HT1080 (cell line): Measurements from ENCODE around the gene HBB. TPM values are rescaled to one million over a fixed set of nuclear protein-coding genes. Genes with fewer than 3 reads are reported as not detected.

ENCODE experiments used
- DNase-seq: peaks from one replicate; pipeline ENCODE4 v3.0.0-alpha.2; 2015; ENCODE audit warnings: low read depth
- total RNA-seq: library from RNA; depleted of rRNA; stranded (reverse); fragments of >200 nt; shearing (Covaris generic); gene quantifications from 2 replicates; pipeline ENCODE4 v1.2.3, GENCODE V29; 2014

Gene HBB
- total RNA-seq, 1 experiment from 2014 or later = not detected

- no peak for DNase-seq
Observed at GRCh38 chr11:5247472-5248192, 20.8 kb upstream of the HBB start.

DNA sequence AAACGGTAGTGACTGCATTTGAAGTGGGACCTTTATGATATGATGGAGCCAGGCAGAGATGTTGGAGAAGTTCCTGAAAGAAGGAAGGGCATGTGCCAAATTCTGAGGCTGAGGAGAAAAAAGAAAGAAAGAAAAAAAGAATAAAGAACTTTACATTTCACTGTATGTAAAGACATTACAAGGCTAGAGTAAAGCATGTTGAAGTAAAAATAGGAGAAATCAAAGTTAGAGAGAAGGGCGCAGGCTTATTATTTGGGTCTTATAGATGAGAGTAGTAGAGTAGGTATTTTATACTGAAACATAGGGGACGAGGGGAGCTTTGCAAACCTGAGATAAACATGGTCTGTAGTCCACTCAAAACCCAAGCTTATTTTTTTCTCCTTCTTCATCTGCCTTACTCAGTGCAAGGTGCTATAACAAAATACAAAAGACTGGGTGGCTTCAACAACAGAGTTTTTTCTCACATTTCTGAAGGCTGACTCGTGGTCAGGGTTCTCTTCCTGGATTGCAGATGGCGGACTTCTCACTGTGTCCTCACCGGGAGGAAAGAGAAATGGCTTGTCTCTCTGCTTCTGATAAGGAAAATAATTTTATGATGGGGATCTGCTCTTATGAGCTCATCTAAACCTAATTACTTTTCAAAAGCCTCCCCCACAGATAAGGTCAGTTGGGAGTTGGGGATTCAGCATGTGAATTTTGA lies 20.1 kb upstream of the HBB start:
- no peak for DNase-seq

DNA sequence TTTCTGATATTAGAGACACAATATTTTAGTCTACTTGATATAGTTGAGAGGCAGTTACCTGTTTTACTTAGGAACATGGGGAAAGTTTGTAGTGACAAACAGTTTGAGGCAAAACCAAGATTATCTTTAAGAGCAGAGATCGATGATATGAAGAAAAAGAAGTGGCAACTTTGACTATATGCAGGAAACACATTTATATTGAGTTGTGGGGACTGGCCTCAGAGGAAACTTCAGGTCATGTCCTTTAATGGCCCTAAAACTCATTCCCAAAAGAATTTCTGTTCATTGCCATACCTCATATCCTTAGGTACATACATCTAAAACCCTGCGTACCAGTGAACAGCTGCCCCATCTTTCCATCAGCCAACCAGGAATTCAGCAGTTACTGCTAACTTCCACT lies 18.3 kb upstream of the HBB start:
- DNase-seq = no peak

DNA sequence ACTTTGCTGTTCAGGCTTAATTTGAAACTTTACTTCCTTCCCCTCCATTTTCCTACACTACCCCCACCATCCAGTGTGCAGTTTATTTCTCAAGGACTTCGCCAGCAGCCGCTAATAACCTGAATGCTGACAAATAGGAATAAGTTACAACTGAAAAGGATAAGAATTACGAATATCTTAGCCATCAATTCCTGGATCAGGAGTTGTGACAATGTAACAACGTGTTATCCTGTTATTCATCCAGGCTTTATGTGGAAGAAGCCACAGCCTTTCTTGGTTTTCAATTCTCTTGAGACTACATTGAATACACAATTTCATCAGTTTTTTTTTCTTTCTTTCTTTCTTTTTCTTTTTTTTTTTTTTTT lies 16.9 kb upstream of the HBB start:
- no peak for DNase-seq

DNA sequence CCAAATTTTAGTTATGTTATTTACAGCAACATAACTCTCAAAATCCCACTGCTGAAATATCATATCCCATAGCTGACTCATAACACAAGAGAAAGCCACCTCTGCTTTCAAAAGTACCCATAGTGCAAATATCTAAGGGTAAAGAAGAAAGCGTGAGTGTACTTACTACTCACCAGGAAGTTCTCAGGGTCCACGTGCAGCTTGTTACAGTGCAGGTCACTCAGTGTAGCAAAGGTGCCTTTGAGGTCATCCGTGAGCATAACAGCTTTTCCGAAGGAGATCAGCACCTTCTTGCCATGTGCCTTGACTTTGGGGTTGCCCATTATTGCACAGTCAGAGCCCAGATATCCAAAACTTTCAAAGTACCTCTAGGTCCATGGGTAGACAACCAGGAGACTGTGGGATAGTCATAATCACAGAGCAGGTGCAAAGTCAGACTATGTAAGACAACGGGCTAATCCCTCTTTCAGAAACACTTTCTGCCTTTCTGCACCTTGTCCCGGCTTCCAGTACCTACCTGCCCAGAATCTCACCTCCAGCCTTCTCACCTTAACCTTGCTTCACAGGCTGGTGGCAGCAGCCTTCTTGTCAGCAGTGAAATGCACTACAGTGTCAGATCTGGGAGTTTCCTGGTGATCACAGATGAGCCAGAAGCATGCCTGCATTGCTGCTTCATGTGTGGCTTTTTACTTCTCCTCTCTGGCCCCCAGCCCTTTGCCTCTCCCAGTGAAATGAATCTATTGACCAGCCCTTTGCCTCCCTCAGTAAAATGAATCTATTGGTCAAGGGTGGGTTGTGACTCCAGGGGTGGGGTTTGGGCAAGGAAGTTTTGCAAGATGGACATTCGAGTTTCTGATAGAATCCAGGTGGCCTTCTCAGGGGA lies 16.3 kb upstream of the HBB start:
- DNase-seq = peak; percentile 42

GRCh38 chr11:5242208-5242607 lies 15.3 kb upstream of the HBB start:
- no peak for DNase-seq

DNA sequence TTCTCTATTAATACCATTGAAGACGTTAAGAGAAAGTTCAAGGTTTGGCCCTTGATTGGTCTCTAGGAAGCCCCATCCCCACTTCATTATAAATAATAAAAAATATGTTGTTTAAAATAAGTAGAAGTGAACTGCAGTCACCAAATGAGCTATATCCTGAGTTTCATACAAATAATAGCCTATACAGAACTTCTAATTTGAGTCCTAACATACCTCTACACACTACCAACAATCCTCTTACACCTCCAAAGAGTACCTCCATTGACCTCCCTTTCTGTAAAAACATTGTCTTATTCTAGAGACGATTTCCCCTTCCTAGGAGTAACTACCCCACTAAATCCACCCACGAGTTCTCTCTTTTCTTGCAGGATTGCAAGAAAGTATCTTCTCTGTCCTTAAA lies 14.6 kb upstream of the HBB start:
- DNase-seq = no peak

DNA sequence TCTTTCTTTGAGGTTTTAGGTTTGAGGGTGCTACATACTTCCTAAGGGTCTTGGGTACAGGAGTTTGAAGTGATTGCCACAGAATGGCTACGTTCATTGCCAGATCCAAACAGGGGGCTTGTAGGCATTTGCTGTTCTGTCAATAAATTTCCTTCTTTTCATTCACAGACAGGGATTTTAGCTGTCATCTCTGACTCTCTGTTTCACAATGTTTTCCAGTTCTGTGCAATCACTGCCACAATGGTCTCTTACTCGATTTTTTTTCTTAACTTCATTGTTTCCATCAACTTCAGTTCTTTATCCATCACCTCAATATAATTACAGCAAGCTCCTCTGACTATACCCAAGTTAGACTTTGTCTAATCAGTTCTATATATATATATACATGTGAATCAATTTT lies 13.6 kb upstream of the HBB start:
- DNase-seq = no peak

GRCh38 chr11:5240056-5240455 lies 13.2 kb upstream of the HBB start:
- no peak for DNase-seq

DNA sequence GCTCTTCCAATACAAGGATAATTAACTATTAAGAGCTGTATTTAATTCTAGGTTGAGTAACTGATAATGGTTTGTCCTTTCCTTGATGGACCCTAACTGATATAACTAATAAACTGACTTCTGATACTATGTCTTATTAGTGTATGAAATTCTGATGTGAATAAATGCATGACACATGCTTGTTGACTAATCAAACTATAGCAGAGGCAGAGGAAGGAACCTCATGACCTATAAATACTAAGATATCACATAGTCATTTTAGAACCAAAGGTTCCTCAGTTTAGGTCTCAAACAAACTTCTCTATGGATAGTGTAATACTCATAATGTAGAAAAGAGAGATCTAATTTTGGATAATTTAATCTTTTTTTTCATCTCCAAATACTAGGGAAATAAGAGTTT lies 12.2 kb upstream of the HBB start:
- no peak for DNase-seq

GRCh38 chr11:5238486-5238885 lies 11.6 kb upstream of the HBB start:
- DNase-seq = no peak

DNA sequence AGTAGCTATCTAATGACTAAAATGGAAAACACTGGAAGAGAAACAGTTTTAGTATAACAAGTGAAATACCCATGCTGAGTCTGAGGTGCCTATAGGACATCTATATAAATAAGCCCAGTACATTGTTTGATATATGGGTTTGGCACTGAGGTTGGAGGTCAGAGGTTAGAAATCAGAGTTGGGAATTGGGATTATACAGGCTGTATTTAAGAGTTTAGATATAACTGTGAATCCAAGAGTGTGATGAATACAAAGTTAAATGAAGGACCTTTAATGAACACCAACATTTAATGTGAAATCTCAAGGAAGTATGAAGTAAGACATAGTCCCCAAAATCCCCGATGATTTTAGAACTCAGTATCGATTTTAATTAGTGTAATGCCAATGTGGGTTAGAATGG lies 10.5 kb upstream of the HBB start:
- no peak for DNase-seq

GRCh38 chr11:5235364-5236095 lies 8.7 kb upstream of the HBB start:
- DNase-seq = no peak

DNA sequence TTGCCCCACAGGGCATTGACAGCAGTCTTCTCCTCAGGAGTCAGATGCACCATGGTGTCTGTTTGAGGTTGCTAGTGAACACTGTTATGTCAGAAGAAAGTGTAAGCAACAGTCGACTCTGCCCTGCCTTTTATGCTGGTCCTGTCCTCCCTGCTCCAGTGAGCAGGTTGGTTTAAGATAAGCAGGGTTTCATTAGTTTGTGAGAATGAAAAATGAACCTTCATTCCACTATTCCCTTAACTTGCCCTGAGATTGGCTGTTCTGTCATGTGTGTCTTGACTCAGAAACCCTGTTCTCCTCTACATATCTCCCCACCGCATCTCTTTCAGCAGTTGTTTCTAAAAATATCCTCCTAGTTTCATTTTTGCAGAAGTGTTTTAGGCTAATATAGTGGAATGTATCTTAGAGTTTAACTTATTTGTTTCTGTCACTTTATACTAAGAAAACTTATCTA lies 7.5 kb upstream of the HBB start, which contains the start of gene HBD:
Gene HBD, minus strand, starts transcription at position 103 of the 454 bp plus-strand sequence. Its CDS starts 50 bp downstream, at position 53.
- peak; percentile 24 for DNase-seq

GRCh38 chr11:5233307-5233706 lies 6.4 kb upstream of the HBB start:
- no peak for DNase-seq

GRCh38 chr11:5232821-5233220 lies 6.0 kb upstream of the HBB start:
- no peak for DNase-seq

GRCh38 chr11:5232176-5232575 lies 5.3 kb upstream of the HBB start:
- no peak for DNase-seq

GRCh38 chr11:5231111-5231510 lies 4.2 kb upstream of the HBB start:
- no peak for DNase-seq

DNA sequence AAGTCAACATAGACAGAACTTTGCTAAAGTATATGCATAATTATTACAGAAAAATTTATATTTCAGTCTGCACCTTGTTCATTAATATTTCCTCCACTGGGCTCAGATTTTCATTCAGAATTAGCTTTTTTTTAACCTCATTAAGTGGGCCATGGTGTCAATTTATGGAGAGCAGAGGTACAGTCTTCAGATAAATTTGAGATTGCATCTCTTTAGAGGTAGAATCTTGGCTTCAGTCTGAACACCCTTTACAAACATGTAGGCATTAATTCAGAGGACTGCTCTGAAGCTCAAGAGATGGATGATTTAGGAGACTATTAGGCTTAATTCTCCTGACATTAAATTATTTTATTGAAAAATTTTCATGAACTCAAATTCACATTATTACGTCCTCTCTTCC lies 3.4 kb upstream of the HBB start:
- DNase-seq = no peak

DNA sequence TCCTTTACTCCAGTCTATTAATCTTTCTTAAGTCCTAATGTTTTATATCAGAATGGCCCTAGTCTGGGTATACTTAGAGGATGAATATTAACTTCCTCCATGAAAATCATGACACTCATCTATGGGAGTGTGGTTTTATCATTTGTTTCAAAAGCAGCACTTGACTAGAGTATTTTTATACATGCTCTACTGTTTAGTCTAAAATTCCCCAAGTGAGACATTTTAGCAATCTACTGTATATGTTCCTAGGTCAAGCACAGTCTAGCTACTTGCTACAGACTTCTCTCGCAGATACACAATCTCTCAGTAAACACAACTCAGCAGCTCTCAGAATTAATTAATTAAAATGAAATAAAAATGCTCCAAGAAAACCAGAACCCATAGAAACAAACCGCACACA lies 2.9 kb upstream of the HBB start:
- DNase-seq = no peak

DNA sequence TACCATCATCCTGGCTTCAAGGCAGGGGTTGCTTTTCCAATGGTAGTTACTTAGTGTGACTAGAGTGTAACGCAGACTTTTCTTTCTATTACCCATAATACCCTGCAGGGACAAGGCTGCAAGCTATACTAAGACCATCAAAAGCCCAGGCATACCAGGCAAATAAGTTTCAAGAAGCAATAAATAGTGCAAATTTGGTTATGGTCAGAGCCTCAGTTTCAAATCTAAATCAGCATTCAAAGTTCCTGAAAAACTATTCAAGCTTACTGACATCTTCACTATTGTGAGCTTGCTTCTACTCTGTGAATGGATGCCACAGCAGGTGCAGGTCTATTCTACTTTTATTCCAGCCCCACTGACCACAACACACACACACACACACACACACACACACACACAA lies 2.5 kb upstream of the HBB start:
- no peak for DNase-seq
